Transverse colon (tissue), 3 donors: Measurements from ENCODE around the gene TMEM205.

Experiments
- POLR2A ChIP-seq: fragments of 450-650 bp; IDR thresholded peaks from one replicate; pipeline ENCODE4 v1.6.1; 2016; ENCODE audit warnings: antibody characterized with exemption, mild to moderate bottlenecking, moderate library complexity
- TF ChIP-seq, protein P1 (sequence below), 5 experiments: fragments of 200-600 bp in 3 of 5; fragments of 450-650 bp in 2 of 5; sonication (generic) in 3 of 5; IDR thresholded peaks; 1 replicate in 2 of 5; 2 replicates in 3 of 5; pipeline ENCODE4 v1.5.1; 2016 to 2017; ENCODE audit warnings: antibody characterized with exemption in 5 of 5, inconsistent platforms in 3 of 5, mild to moderate bottlenecking in 2 of 5, moderate library complexity in 1 of 5

DNA sequence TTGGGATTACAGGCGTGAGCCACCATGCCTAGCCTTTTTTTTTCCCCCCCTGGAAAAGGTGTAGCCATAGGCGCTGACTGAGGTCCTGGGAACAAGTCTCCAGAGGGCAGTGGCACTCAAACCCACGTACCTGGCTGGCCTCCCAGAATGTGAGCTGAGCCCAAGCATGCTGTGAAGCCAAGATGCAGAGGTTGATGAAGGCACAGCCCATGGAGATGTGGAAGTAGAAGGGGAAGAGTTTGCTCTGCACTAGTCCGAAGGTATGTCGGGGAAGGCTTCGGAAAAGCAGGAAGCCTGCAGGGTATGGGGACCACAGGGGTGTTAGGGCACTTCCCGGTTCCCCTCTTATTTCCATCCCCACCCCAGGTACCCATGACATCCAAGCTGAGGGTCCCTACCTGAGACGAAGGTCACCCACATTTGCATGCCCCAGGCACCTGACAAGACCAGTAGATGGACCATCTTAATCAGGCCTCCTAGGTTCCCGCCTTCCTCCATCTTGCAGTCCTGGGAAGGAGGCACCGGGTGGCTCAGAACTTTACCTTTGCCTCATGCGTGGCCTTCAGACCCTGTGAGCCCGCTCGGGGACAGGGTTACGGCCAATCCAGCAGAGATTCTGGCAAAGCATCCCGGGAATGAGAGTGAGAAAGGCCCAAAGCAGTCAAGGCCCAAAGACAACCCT, 805 bp downstream of the TMEM205 start:
- TF ChIP-seq, protein P1, sequence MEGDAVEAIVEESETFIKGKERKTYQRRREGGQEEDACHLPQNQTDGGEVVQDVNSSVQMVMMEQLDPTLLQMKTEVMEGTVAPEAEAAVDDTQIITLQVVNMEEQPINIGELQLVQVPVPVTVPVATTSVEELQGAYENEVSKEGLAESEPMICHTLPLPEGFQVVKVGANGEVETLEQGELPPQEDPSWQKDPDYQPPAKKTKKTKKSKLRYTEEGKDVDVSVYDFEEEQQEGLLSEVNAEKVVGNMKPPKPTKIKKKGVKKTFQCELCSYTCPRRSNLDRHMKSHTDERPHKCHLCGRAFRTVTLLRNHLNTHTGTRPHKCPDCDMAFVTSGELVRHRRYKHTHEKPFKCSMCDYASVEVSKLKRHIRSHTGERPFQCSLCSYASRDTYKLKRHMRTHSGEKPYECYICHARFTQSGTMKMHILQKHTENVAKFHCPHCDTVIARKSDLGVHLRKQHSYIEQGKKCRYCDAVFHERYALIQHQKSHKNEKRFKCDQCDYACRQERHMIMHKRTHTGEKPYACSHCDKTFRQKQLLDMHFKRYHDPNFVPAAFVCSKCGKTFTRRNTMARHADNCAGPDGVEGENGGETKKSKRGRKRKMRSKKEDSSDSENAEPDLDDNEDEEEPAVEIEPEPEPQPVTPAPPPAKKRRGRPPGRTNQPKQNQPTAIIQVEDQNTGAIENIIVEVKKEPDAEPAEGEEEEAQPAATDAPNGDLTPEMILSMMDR (IDR thresholded peaks at IDR 0.05): no peak
- TF ChIP-seq POLR2A: no peak
